ENCODE measurements around the gene GORAB.

GORAB gene, protein sequence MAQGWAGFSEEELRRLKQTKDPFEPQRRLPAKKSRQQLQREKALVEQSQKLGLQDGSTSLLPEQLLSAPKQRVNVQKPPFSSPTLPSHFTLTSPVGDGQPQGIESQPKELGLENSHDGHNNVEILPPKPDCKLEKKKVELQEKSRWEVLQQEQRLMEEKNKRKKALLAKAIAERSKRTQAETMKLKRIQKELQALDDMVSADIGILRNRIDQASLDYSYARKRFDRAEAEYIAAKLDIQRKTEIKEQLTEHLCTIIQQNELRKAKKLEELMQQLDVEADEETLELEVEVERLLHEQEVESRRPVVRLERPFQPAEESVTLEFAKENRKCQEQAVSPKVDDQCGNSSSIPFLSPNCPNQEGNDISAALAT

GRCh38 chr1:170531758-170532657 is at the start of gene GORAB:
Gene GORAB, plus strand, starts transcription at chr1:170532166. Its CDS starts 58 bp downstream, at chr1:170532224.
- peak; percentile 99 for ATAC-seq
- no peak within 1 kb of the TSS for H3K27ac Mint-ChIP-seq
- DNase-seq = peak; percentile 86

GRCh38 chr1:170483051-170483450 is 48.9 kb upstream of the GORAB start:
- no peaks in the 10 kb centered on the region for H3K36me3 Mint-ChIP-seq (ENCODE audit: low read depth)
- H3K9me3 Mint-ChIP-seq = no peaks in the 10 kb centered on the region
- peaks cover 11% of the 10 kb centered on the region for H3K27me3 Mint-ChIP-seq
- DNase-seq (no peak), ATAC-seq (no peak)
- H3K27ac Mint-ChIP-seq = no peak overlapping the region
- no peaks in the 10 kb centered on the region for H3K4me1 Mint-ChIP-seq
- H3K4me3 Mint-ChIP-seq = no peak overlapping the region

More at GRCh38 chr1:170531758-170532657, at the start of gene GORAB:
- no peaks in the 10 kb centered on the region for H3K9me3 Mint-ChIP-seq
- H3K4me3 Mint-ChIP-seq = no peak within 1 kb of the TSS
- peaks cover 2% of the 10 kb centered on the region for H3K27me3 Mint-ChIP-seq
- H3K36me3 Mint-ChIP-seq (ENCODE audit: low read depth) = peaks cover 2% of the 10 kb centered on the region
- H3K4me1 Mint-ChIP-seq = peaks cover 19% of the 10 kb centered on the region

GRCh38 chr1:170487503-170487902 is 44.5 kb upstream of the GORAB start:
- no peaks in the 10 kb centered on the region for H3K4me1 Mint-ChIP-seq
- ATAC-seq (no peak), DNase-seq (no peak)
- H3K4me3 Mint-ChIP-seq = no peak overlapping the region
- no peaks in the 10 kb centered on the region for H3K36me3 Mint-ChIP-seq (ENCODE audit: low read depth)
- H3K27me3 Mint-ChIP-seq = peaks cover 7% of the 10 kb centered on the region
- no peaks in the 10 kb centered on the region for H3K9me3 Mint-ChIP-seq
- no peak overlapping the region for H3K27ac Mint-ChIP-seq

- Mint-ChIP-seq H3K4me1 (peaks cover 4% of the 10 kb centered on the region), H3K36me3 (ENCODE audit: low read depth) (no peaks in the 10 kb centered on the region), H3K27me3 (peaks cover 12% of the 10 kb centered on the region), H3K27ac (no peak overlapping the region), H3K9me3 (no peaks in the 10 kb centered on the region), H3K4me3 (no peak overlapping the region)
- DNase-seq (no peak), ATAC-seq (no peak)
These were observed 40.7 kb upstream of the GORAB start for GRCh38 chr1:170491291-170491690.

DNA sequence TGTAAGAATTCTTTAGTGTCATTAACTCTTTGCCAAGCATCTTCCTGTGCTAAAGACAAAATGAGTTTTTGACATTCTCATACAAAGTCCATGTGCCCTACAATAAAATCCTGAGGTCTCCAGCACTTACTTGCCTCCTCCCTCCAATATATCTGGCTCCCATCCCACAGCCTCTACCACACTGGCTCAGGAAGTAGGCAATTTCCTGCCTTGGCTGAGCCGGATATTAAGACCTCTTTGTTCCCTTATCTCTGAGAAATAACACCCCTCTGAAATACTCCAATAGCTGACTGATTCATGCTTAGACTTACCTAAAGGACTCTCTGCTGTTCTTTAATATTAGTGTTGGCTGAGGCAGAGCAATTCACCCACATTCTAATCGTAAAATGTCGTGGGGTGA is 37.6 kb upstream of the GORAB start:
- peaks cover 6% of the 10 kb centered on the region for H3K27me3 Mint-ChIP-seq
- no peaks in the 10 kb centered on the region for H3K9me3 Mint-ChIP-seq
- ATAC-seq (no peak), DNase-seq (no peak)
- H3K27ac Mint-ChIP-seq = no peak overlapping the region
- H3K4me3 Mint-ChIP-seq = no peak overlapping the region
- H3K4me1 Mint-ChIP-seq = peaks cover 4% of the 10 kb centered on the region
- no peaks in the 10 kb centered on the region for H3K36me3 Mint-ChIP-seq (ENCODE audit: low read depth)

DNA sequence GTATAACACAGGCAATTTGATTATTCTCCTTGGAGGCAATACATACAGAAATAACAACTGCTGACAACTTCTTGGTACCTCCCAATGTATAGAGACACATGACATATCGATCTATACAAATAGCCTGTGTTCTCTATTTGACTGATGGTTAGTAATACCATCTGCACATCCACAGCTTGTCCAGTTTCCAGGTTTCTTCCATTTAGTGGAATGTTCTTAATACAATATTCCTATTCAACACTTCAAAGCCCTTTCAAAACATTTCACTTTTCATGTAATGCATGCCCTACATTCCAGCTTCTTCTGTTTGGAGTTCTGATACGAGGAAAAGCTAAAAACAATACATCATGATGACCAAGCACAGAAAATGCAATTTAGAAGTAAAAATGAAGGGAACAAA is 37.0 kb upstream of the GORAB start:
- Mint-ChIP-seq H3K36me3 (ENCODE audit: low read depth) (no peaks in the 10 kb centered on the region), H3K4me1 (peaks cover 4% of the 10 kb centered on the region), H3K4me3 (no peak overlapping the region), H3K27ac (no peak overlapping the region), H3K9me3 (no peaks in the 10 kb centered on the region), H3K27me3 (peaks cover 6% of the 10 kb centered on the region)
- no peak for ATAC-seq
- DNase-seq = no peak

GRCh38 chr1:170498876-170499275 is 33.1 kb upstream of the GORAB start:
- no peak for ATAC-seq
- no peaks in the 10 kb centered on the region for H3K9me3 Mint-ChIP-seq
- no peak overlapping the region for H3K27ac Mint-ChIP-seq
- H3K4me1 Mint-ChIP-seq = peaks cover 4% of the 10 kb centered on the region
- no peak for DNase-seq
- no peak overlapping the region for H3K4me3 Mint-ChIP-seq
- no peaks in the 10 kb centered on the region for H3K36me3 Mint-ChIP-seq (ENCODE audit: low read depth)
- H3K27me3 Mint-ChIP-seq = peaks cover 7% of the 10 kb centered on the region

GRCh38 chr1:170503665-170504064 is 28.3 kb upstream of the GORAB start:
- no peaks in the 10 kb centered on the region for H3K4me1 Mint-ChIP-seq

DNA sequence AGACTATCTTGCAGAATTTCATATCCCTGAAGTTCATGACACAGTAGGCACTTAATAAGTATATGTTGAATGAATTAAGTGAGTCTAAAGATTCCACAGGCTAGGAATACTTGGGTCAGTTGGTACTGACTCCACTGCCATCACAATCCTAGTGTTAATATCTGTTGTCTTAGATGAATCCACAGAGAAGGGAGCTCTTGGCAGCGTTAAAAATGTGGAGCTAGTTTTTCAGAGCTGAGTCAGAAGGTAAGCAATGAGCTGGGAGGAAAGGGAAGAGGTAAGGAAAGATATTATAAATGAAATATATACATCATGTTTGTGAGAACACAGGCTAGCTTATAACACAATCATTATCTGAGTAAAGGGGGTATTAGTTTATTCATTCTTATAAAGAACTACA is 21.8 kb upstream of the GORAB start:
- H3K36me3 Mint-ChIP-seq (ENCODE audit: low read depth) = no peaks in the 10 kb centered on the region
- no peak overlapping the region for H3K27ac Mint-ChIP-seq
- ATAC-seq (no peak), DNase-seq (no peak)
- no peaks in the 10 kb centered on the region for H3K4me1 Mint-ChIP-seq
- H3K9me3 Mint-ChIP-seq = peaks cover 3% of the 10 kb centered on the region
- no peak overlapping the region for H3K4me3 Mint-ChIP-seq
- peaks cover 20% of the 10 kb centered on the region for H3K27me3 Mint-ChIP-seq

More at GRCh38 chr1:170503665-170504064, 28.3 kb upstream of the GORAB start:
- no peak overlapping the region for H3K27ac Mint-ChIP-seq
- DNase-seq (no peak), ATAC-seq (no peak)
- no peak overlapping the region for H3K4me3 Mint-ChIP-seq
- H3K9me3 Mint-ChIP-seq = peaks cover 3% of the 10 kb centered on the region
- no peaks in the 10 kb centered on the region for H3K36me3 Mint-ChIP-seq (ENCODE audit: low read depth)
- H3K27me3 Mint-ChIP-seq = peaks cover 22% of the 10 kb centered on the region

- Mint-ChIP-seq H3K9me3 (no peaks in the 10 kb centered on the region), H3K36me3 (ENCODE audit: low read depth) (no peaks in the 10 kb centered on the region), H3K4me3 (no peak overlapping the region), H3K4me1 (no peaks in the 10 kb centered on the region), H3K27ac (no peak overlapping the region), H3K27me3 (peaks cover 18% of the 10 kb centered on the region)
- ATAC-seq (no peak), DNase-seq (no peak)
These were observed 20.9 kb upstream of the GORAB start for GRCh38 chr1:170511038-170511437.

GRCh38 chr1:170513138-170513537 is 18.8 kb upstream of the GORAB start:
- Mint-ChIP-seq H3K36me3 (ENCODE audit: low read depth) (no peaks in the 10 kb centered on the region), H3K9me3 (no peaks in the 10 kb centered on the region), H3K4me3 (no peak overlapping the region), H3K4me1 (no peaks in the 10 kb centered on the region), H3K27ac (no peak overlapping the region), H3K27me3 (peaks cover 7% of the 10 kb centered on the region)
- ATAC-seq (no peak), DNase-seq (no peak)

- no peak overlapping the region for H3K27ac Mint-ChIP-seq
- H3K9me3 Mint-ChIP-seq = no peaks in the 10 kb centered on the region
- no peaks in the 10 kb centered on the region for H3K4me1 Mint-ChIP-seq
- H3K36me3 Mint-ChIP-seq (ENCODE audit: low read depth) = no peaks in the 10 kb centered on the region
- no peak overlapping the region for H3K4me3 Mint-ChIP-seq
- peaks cover 13% of the 10 kb centered on the region for H3K27me3 Mint-ChIP-seq
- DNase-seq (no peak), ATAC-seq (no peak)
These were observed 13.7 kb upstream of the GORAB start for GRCh38 chr1:170518185-170518834.

GRCh38 chr1:170518965-170519364 is 13.0 kb upstream of the GORAB start:
- DNase-seq (no peak), ATAC-seq (no peak)
- H3K4me1 Mint-ChIP-seq = no peaks in the 10 kb centered on the region
- H3K27ac Mint-ChIP-seq = no peak overlapping the region
- H3K9me3 Mint-ChIP-seq = no peaks in the 10 kb centered on the region
- peaks cover 18% of the 10 kb centered on the region for H3K27me3 Mint-ChIP-seq
- H3K4me3 Mint-ChIP-seq = no peak overlapping the region
- no peaks in the 10 kb centered on the region for H3K36me3 Mint-ChIP-seq (ENCODE audit: low read depth)

- Mint-ChIP-seq H3K27me3 (peaks cover 23% of the 10 kb centered on the region), H3K4me1 (no peaks in the 10 kb centered on the region), H3K9me3 (no peaks in the 10 kb centered on the region), H3K4me3 (no peak overlapping the region), H3K27ac (no peak overlapping the region), H3K36me3 (ENCODE audit: low read depth) (no peaks in the 10 kb centered on the region)
- no peak for DNase-seq
- no peak for ATAC-seq
These were observed 11.4 kb upstream of the GORAB start for GRCh38 chr1:170520601-170521000.
